ENCODE measurements around the gene ACOX2.

The ACOX2 gene

DNA sequence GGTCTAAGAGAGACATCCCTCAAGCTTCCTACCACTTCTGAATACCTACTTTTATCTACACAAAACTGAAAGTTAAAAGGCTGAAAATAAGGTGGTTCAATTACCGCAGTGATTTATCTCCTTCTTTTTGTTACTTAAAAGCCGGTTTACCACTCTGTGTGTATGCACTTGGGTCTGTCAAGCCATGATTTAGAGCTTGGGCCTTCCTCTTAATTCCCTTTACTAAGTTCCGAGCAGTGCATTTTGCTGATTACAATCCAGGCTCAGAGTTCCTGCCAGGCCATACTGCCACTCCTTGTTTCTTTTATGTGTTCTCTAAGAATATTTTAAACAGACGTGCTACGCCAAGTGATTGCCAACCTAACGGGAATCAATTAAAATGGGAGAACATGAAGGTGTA, 28.6 kb downstream of the ACOX2 start:
- no peak for DNase-seq (ENCODE audit: low read depth in 2 of 2)

DNA sequence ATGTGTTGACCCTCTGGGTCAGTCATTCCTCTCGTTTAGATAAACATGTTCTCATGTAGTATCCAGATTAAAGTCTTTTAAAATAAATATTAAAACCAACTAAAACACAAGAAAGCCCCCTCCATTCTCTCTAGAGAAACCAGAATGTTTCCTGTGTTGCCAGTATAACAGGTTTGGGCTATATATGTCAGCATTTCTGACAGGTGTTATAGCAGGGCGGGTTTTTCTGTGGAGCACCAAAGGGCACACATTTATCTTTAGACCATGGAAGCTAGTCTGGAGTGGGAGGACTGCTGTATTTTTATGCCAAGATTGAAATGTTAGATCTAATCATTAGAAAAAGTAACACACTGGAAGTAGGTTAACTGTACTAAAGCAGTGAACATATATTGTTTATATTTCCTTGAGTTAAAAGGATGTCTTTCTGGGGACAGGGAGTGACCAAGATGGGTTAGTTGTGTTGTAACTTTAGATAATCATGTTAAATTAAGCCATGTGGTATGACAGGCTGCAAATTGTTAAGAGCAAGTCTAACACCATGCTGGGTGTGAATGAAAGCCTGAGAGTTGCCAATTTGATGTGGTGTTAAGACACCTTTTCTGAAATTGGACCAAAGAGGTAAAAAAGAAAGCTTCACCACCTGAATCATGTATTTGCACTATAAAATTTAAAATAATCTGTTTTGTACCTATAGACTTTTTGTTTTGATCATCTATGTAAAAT, 29.5 kb downstream of the ACOX2 start:
- no peak for DNase-seq (ENCODE audit: low read depth in 2 of 2)

DNA sequence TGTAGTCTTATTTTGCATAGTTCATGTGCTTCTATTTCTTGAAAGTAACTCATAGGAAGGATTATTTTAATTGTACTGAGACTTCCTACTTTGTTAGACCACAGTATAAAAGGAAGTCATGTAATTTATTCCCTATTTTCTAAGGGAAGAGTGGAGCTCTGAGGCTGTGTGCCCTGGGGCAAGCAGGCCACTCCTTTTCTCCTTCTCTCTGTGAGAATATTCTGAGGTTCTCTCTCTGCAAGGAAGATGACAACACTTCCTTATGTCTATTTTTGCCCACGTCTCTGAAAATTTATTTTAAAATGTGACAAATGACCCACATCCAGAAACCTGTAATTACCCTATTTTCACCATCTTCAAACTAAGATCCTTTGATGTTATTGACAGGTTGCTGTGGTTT, 34.1 kb downstream of the ACOX2 start:
- no peak for DNase-seq (ENCODE audit: low read depth in 2 of 2)

DNA sequence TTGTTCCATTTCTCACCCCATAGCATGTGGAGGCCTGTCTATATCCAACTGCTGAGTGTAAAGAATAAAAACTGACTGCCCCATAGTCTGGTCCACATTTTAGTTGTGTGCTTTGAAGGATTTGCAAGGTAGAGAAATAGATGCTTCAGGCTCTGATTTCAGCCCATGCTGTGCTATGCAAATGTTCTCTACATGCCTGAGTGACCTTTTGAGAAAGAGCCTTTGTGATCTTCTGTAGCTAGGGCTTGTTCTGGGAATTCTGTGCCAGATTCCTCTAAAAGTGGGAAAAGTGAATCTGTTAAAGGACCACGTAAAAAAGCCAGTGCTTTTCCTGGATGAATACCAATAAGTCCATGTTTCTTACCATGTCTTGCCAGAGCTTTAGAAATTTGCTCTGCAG, 39.9 kb downstream of the ACOX2 start:
- no peak for DNase-seq (ENCODE audit: low read depth in 2 of 2)

DNA sequence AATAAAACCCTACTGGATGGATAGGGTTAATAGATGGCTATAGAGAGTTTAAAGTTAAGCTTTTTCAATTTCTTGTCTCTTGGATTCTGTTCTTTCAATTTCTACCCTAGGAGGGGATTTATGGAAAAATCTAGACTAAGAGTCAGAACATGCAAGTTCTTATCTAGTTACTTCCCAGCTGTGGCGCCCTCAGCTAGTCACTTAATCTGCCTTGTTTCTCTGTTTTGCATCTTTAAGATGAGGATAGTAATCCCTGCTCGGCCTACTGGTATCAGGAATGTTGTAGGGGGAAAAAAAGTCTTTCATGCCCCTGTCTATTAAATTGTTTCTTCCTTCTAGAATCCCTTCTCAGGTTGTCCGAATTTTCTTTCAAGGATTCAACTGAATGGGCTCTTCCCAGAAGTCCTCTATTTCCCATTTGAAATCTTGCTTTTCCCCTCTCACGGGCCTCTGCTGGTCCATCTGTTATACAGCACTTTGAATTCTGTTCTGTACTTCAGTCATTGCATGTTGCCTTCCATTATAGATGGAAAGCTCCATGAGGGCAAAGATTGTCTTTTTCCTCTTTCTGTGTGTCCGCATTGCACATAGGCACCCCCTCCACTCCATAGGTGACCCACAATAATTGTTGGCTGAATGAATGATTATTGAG, 40.7 kb downstream of the ACOX2 start:
- no peak for DNase-seq (ENCODE audit: low read depth in 2 of 2)

DNA sequence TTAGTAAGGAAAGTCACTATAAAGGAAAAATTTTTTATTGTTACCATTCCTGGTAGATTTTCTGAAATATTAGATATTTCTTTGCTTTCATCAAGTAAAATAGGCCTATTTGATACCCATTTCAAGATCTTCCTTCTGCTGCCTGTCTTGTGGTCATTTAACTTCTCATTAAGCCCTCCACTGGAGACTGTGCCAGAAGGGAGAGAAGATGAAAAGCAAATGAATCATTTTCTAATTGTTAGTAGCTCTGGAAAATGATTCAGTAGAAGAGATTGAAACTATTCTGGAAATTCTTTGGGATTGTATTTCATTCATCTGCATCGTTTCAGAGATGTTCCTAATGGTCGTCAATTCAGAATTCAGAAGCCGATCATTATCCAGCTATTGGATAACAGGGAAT, 41.9 kb downstream of the ACOX2 start:
- DNase-seq (ENCODE audit: low read depth in 2 of 2), result no peak

DNA sequence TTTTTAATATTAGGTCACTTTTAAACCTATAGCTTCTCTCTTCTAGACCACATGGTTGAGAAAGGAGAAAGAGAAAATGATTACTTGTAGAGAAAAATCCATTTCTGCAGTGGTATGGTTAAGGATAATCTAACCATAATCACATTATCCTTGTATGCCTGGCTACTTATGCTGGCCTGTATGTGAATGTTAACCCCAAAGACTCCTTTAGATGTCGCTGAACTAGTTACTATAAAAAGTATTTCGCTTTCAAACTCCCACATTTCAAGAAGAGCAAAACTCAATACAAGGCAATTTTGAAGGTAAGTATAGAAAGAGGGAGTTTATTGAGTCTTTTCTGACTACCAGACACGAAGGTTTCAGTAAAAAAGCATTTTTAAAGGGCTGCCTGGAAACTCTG, 42.9 kb downstream of the ACOX2 start:
- no peak for DNase-seq (ENCODE audit: low read depth in 2 of 2)

DNA sequence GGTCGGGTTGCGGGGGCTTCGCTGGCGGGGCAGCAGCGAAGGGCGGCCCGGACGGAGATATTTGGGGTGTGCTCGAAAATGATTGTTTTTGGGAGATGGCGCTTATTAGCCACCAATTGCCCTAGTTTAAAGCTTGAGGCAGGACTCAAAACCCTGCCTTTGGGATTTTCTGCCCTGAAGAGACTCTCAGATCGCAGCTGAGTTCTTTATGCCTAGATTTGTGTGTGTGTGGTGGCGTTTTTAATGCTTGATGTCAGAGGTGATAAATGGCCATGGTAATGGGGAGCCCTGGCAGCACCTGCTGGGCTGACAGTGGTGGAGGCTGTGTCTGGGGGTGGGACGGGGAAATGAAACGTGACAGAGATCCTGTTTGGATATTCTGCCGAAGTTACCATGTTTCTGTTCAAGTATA, 44.5 kb downstream of the ACOX2 start:
- no peak for DNase-seq (ENCODE audit: low read depth in 2 of 2)

DNA sequence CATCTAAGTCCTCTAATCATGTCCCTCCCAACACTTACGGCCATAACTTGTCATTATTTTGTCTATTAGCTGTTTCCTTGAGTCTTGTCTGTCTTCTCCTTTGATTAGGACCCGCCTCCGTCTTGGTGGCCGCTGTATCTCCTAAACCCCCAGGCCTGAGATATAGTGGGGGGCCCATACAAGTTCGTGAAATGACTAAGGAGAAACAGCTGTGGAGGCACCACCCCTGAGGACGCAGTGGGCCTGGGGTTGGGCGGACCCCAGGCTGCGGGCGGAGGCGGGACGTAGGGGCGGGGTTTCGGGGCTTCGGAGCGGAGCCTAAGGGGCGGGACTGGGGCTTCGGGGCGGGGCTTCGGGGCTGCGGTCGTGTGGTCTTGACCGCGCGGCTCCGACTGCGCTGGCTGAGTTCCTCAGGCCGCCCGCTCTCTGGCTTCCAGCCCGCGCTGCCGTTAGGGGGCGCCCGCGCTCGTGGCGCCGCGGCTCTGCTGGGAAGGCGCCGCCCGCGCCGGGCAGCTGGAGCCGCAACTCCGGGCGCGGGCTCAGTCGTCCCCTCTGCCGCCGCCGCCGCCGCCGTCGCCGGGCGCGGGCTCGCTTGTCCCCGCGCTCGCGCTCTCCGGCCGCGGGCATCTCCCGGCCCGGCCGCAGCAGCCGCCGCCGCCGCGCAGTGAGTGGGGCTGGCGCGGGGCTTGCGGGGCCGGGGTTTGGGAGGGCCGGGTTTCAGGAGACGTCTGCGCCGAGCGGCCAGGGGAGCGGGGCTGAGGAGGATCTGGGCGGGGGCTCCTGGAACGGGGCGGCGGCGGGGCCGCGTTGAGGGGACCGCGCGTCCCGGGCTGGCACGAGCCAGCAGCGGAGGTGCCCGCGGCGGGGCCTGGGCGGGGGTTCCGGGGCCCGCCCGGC, 45.2 kb downstream of the ACOX2 start, which contains the start of gene KCTD6:
Gene KCTD6, plus strand, starts transcription at position 591 of the 897 bp plus-strand sequence. CDS start 6,660 bp downstream, outside the sequence.
- DNase-seq (ENCODE audit: low read depth in 2 of 2), result peak; percentile 63 to 82

DNA sequence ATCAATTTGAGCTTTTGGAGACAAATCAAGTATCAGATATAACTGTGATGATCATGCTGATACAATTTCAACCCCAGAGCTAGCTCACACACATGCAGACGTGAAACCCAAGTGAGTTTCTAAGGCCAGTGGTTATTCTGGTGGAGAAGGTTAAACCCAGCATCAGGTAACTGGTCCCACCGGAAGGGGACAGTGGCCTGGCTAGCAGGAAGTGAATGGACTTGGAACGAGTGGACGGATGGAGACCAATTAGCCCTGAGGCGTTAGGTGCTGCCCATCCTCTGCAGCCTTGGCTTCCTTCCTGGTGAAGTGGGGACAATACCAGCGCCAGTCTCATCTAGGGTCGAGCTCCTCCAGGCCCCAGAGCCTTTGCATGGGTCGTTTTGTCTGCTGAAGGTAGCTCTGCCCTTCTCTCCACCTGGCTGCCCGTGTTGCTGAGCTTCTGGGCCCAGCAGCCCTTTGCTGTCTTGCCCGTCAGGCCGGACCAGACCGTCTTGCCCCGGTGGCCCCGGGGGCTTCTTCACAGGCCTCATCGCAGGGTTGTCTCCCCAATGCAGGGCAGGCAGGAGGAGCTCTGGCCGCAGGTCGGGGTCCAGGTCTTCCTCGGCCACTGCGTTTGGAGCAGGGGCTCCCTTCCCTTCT, 46.0 kb downstream of the ACOX2 start:
- DNase-seq (ENCODE audit: low read depth in 2 of 2), result no peak

DNA sequence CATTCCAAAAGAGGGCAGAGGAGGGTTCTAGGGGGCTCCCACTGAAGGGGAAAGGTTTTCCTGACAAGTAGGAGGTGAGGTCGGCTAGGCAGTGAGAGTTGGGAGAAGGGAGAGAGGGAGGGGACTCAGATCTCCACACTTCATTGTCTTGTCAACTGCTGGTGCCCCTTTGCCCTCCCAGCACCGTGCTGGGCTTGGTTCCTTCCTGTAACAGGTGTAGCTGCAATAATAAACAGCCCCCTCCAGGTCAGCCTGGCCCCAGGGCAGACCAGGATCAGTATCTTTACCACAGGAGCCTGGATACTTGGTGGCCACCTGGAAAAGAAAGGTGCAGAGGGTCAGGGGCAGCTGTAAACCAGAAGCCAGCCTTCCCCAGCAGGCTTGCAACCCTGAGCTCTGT, 48.0 kb downstream of the ACOX2 start:
- no peak for DNase-seq (ENCODE audit: low read depth in 2 of 2)

DNA sequence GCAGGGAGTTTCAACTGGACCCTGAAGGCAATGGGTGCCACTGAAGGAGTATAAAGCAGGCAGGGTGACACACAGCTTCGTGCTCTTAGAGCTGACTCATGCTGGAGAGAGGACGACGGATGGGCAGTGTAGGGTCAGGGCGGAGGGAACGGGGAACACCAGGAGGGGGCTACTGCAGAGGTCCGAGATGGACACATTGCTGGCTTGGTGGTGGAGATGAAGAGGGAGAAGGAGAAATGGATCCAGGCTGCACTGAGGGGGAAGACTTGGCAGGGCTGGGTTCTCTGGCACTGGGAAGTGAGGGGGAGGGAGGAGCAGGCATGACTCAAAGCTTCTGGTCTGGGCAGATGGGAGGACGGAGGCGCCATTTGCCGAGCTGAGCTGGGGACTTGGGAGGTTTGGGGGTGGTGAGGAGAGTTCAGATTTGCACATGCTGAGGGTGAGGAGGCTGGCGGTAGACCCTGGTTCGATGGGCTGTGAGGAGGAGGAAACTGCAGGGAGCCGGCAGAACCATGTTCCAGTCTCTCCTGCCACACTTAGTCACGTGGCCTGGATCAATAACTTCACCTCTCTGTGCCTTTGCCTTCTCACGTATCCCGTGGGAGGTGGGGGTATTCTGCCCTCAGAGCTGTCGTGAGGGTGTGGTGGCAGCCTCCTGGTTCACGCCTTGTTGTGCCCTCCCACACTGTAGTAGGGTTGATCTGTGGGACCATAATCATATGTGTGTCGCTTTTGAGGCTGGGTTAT, 49.7 kb downstream of the ACOX2 start:
- DNase-seq (ENCODE audit: low read depth in 2 of 2), result no peak

DNA sequence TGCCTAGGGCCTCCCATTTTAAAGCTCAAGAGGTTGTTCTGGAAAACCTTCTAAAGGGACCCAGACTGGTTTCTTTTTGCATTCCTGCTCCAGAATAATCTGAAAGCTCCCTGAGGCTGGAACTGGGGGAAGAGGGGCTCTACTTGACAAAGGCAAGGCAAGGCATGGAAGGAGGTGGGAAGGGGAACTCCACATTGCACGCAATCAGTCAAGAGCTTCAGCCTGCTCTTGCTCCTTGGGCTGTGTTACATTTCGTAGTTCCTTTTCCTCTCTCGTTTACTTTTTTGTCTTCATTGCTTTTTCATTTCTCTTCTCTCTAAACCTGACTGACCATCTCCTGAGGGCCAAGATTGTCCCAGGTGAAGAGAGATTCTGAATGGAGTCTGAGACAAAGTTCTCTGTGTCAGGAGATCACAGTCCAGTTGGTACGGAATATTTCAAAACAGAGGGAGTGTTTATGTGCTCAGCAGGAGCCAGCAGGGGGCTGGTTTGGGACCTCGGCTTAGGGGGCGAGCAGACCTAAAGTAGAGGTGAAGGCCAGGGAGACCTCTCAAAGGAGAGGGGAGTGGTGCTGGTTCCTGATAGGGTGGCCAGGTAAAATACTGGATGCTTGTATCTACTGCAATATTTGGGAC, 51.1 kb downstream of the ACOX2 start:
- no peak for DNase-seq (ENCODE audit: low read depth in 2 of 2)

DNA sequence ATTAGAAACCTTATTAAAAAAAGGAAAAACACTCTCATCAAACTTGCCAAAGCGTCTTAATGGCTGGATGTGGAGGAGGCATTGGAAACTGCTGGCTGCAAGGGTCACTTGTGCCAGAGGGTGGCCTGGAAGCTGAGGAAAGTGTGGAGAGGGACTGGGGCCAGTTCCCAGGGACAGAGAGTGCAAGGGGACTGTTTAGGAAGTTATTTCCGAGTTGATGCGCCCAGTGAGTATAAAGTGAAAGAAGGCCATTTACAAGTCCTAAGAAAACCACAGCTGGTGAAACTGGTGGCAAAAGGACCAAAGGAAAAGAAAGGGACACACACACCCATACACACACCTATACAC, 52.3 kb downstream of the ACOX2 start:
- DNase-seq (ENCODE audit: low read depth in 2 of 2), result no peak

DNA sequence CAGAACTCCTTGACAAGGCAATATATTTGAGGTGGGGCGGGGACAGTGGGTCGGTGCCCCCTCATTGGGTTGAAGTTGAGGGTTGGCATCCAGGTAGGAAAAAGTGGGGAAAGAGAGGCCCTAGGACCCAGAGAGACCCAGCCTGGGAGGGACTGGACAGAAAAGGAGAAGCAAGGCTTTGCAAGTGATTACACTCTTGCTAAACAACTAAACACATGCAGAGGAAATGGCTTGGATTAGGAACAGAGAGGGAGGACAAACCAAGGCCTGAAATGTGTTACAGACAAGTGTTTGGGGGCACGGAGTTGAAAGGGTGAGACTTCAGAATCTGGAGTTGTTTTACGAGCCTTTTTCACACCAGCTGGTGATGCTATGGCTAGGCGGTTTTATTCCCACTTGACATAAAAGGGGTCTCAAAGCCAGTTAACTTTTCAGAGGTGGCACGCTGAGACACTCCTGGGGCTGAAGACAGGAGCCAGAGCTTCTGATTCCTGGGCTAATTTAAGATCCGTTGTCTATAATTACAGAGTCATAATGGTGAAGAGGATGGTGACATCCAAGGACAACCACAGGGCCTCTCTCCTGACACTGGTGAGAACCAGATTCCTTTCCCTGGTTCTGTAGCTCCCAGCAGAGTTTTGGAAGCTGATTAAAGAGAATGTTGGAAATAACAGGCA, 52.8 kb downstream of the ACOX2 start:
- DNase-seq (ENCODE audit: low read depth in 2 of 2), result no peak

DNA sequence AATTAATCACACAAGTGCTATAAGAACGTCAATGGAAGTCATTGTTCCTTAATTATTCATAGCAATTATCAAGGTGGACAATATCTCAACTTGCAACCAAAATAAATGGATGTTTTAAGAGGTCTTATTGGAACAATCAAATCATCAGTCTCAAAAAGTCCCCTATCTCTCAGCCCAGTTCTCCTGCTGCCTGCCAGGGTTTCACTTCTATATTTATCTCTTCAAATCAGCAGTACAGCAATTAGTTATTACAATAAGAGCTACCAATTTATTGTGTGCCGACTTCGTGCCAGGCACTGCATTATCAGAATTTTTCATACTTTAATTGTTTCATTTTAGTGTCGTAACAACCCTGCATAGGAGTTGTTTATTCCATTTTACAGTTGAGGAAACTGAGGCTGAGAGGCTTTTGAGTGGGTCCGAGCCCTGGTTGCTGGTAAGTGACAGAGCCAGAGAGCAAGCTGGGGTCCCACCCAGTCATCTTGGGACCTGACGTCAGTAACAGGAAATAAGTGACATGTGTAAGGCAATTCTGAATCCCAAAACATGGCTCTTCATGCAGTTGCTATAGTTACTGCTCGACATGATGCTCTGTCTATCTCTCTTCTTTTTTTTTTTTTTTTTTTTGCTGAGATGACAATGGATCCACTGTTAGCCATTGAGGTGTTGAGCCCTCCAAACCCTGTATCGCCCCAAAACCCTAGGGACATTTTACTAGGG, 53.9 kb downstream of the ACOX2 start:
- no peak for DNase-seq (ENCODE audit: low read depth in 2 of 2)

DNA sequence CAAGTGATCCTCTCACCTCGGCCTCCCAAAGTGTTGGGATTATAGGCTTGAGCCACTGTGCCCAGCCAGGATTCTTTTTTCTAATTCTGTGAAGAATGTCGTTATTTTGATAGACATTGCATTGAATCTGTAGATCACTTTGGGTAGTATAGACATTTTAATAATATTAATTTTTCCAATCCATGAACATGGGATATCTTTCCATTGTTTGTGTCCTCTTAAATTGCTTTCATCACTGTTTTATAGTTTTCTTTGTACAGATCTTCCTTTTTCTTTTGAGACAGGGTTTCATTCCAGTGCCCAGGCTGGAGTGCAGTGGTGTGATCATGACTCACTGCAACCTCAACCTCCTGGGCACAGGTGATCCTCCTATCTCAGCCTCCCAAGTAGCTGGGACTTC, 56.7 kb downstream of the ACOX2 start:
- DNase-seq (ENCODE audit: low read depth in 2 of 2), result no peak

DNA sequence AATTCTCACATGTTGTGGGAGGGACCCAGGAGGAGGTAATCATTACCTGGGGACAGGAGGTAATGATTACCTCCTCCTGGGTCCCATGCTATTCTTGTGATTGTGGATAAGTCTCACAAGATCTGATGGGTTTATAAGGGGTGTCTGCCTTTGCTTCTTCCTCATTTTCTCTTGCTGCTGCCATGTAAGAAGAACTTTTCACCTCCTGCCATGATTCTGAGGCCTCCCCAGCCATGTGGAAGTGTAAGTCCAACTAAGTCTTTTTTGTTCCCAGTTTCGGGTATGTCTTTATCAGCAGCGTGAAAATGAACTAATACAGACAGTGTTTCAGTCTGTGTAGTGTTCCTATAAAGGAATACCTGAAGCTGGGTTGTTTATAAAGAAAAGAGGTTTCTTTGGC, 58.2 kb downstream of the ACOX2 start:
- no peak for DNase-seq (ENCODE audit: low read depth in 2 of 2)

DNA sequence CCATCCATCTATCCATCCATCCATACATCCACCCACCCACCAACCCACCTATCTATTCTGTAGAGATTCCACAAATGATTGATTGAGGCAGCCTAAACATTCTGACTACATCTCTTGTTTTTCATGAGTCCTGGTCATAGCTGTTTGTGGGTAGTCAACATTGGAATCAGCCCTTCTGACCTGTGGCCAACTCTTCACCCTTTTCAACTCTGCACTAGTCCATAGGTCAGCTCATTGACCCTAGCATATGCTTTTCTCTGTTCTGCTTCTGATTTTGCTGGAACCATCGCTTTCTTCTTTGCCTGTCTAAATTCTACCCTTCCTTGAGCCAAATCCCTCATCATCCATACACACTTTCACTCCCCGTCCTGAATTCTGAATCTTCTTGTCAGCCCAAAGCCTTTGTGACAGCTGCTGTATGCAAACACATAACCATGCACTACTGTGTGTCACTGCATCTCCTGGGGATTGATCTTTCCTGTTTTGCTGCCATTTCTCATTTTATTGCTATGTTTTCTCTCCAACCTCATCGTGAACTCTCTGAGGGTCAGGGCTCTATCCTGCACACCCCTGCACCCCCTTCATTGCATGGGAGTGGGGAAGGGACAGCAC, 61.9 kb downstream of the ACOX2 start:
- no peak for DNase-seq (ENCODE audit: low read depth in 2 of 2)
